Tibial nerve (tissue), 4 donors: Measurements from ENCODE around the gene RRM1.

Experiments
- EP300 ChIP-seq, 2 donors: sonication (generic); formaldehyde crosslinking; IDR thresholded peaks; one replicate each; pipeline ENCODE4 v1.6.1; 2017; ENCODE audit warnings: antibody characterized with exemption in 2 of 2, mild to moderate bottlenecking in 1 of 2
- POLR2A ChIP-seq, 2 donors: fragments of 450-650 bp; IDR thresholded peaks; one replicate each; pipeline ENCODE4 v1.6.1; 2017; ENCODE audit warnings: antibody characterized with exemption in 2 of 2, mild to moderate bottlenecking in 2 of 2, moderate library complexity in 2 of 2
- TF ChIP-seq, protein P1 (sequence below), 5 experiments: fragments of 200-600 bp in 3 of 5; fragments of 450-650 bp in 2 of 5; sonication (generic) in 3 of 5; IDR thresholded peaks; one replicate each; pipeline ENCODE4 v1.5.1; 2016 to 2019; ENCODE audit warnings: antibody characterized with exemption in 5 of 5, mild to moderate bottlenecking in 3 of 5, moderate library complexity in 2 of 5

DNA sequence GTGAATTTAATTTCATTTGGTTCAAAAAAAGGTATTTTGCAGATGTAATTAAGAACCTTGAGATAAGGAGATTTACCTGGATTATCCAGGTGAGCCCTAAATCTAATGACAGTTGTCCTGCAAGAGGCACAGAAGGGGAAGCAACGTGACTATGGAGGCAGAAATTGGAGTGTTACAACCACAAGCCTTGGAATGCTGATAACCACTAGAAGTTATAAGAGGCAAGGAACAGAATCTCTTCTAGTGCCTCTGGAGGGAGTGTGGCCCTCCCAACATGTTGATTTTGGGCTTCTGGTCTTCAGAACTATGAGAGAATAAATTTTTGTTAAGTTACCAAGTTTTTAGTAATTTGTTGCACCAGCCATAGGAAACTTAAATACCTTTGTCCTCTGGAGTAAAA is 32.8 kb downstream of the RRM1 start:
- TF ChIP-seq, protein P1, sequence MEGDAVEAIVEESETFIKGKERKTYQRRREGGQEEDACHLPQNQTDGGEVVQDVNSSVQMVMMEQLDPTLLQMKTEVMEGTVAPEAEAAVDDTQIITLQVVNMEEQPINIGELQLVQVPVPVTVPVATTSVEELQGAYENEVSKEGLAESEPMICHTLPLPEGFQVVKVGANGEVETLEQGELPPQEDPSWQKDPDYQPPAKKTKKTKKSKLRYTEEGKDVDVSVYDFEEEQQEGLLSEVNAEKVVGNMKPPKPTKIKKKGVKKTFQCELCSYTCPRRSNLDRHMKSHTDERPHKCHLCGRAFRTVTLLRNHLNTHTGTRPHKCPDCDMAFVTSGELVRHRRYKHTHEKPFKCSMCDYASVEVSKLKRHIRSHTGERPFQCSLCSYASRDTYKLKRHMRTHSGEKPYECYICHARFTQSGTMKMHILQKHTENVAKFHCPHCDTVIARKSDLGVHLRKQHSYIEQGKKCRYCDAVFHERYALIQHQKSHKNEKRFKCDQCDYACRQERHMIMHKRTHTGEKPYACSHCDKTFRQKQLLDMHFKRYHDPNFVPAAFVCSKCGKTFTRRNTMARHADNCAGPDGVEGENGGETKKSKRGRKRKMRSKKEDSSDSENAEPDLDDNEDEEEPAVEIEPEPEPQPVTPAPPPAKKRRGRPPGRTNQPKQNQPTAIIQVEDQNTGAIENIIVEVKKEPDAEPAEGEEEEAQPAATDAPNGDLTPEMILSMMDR (IDR thresholded peaks at IDR 0.05), result no peak
- TF ChIP-seq POLR2A (IDR thresholded peaks at IDR 0.05) (no peak), EP300 (IDR thresholded peaks at IDR 0.05) (no peak)
